GM12875 (cell line): ENCODE measurements around the gene LGALS3BP.

Experiments used
- H3K4me3 ChIP-seq: one replicate; pipeline ENCODE4 v1.5.1; 2011; ENCODE audit warnings: low read depth, low read length, control low read depth
- TF ChIP-seq, protein P1 (sequence below): IDR thresholded peaks from 2 replicates; pipeline ENCODE4 v1.5.1; 2011; ENCODE audit warnings: low read depth, mild to moderate bottlenecking, control low read depth, inconsistent platforms, low read length, moderate library complexity, borderline replicate concordance; ENCODE audit not compliant: insufficient read depth

Gene LGALS3BP

DNA sequence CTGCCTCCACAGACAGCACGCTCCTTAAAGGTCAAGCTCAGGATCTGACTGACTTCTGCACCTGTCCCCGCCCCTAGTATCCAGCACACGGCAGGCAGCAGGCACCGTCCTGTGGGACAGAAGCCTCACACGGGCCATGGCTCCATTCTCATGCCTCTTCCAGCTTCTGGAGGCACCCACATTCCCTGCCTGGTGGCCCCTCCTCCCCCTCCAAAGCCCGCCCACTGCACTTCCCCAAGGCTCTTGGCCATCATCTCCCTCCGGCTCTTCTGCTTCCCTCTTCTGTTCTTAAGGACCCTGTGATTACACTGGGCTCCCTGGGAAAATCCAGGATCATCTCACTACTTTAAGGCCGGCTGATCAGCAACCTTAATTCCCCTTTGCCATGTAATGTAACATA, 26.3 kb upstream of the LGALS3BP start:
- H3K4me3 ChIP-seq = no peak overlapping the region
- TF ChIP-seq, protein P1, sequence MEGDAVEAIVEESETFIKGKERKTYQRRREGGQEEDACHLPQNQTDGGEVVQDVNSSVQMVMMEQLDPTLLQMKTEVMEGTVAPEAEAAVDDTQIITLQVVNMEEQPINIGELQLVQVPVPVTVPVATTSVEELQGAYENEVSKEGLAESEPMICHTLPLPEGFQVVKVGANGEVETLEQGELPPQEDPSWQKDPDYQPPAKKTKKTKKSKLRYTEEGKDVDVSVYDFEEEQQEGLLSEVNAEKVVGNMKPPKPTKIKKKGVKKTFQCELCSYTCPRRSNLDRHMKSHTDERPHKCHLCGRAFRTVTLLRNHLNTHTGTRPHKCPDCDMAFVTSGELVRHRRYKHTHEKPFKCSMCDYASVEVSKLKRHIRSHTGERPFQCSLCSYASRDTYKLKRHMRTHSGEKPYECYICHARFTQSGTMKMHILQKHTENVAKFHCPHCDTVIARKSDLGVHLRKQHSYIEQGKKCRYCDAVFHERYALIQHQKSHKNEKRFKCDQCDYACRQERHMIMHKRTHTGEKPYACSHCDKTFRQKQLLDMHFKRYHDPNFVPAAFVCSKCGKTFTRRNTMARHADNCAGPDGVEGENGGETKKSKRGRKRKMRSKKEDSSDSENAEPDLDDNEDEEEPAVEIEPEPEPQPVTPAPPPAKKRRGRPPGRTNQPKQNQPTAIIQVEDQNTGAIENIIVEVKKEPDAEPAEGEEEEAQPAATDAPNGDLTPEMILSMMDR = no peak

- no peak overlapping the region for H3K4me3 ChIP-seq
- TF ChIP-seq, protein P1 = no peak
These were observed 25.5 kb upstream of the LGALS3BP start for GRCh38 chr17:79005063-79005861.

DNA sequence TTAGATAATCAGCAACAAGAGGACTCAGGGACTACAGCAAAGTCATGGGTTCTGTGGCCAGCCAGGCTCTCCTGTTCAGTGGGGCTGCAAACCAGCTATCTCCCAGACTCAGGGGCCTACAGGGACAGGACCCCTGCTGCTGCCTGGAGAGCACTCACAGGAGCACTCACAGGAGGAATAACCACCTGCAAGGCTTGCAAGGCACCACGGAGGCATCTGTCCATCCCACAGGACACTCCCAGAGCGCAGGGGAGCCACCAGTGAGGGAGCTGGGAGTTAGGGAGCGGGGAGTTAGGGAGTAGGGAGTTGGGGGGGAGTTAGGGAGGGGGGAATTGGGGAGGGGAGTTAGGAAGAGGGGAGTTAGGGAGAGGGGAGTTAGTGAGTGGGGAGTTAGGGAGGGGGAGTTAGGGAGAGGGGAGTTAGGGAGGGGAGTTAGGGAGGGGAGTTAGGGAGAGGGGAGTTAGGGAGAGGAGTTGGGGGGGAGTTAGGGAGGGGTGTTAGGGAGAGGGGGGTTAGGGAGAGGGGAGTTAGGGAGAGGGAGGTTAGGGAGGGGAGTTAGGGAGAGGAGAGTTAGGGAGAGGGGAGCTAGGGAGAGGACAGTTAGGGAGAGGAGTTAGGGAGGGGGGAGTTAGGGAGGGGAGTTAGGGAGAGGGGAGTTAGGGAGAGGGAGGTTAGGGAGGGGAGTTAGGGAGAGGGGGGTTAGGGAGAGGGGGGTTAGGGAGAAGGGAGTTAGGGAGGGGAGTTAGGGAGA, 24.1 kb upstream of the LGALS3BP start:
- TF ChIP-seq, protein P1 = no peak
- no peak overlapping the region for H3K4me3 ChIP-seq

- TF ChIP-seq, protein P1 = no peak
- H3K4me3 ChIP-seq = no peak overlapping the region
These were observed 23.3 kb upstream of the LGALS3BP start for GRCh38 chr17:79002796-79003593.

- H3K4me3 ChIP-seq = no peak overlapping the region
- TF ChIP-seq, protein P1 = no peak
These were observed 22.6 kb upstream of the LGALS3BP start for GRCh38 chr17:79002291-79002690.

DNA sequence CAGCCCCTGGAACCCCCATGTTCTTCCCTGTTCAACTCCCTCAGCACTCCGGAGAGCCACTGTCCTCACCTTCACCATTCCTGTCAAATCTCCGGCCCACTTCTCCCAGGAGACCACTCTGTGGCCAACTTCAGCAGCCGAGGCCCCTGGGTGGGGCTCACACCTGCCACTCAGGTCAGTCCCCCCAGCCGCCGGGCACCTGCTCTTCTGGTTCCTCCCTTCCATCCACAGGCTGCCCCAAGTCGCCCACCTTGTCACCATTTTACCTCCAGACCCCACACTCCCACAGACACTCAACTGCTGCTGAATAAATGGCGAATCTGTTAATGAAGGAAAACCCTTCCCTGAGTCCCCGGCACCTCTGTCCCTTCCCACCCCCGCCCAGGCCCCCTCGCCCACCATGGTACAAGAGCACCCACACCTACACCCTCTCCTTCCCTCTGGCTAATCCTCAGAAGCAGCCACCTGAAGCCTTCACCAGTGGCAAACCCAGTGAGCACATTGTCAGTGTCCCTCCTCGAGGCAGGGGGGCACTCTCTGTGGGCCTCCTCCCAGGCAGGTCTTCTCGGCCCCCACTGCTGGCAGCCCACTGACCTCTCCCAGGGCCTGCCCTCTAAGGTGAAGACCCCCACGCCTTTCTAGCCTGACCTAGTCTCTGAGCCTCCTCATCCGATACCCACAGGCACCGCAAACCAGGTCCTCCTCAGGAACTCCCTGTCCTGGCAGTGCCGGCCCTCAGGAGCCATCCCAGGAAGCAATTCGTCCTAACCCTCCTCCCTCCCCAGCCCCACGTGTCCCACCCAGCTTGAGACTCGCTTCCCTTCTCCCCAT, 21.7 kb upstream of the LGALS3BP start:
- TF ChIP-seq, protein P1 = no peak
- H3K4me3 ChIP-seq = no peak overlapping the region
